ENCODE data around the gene WIF1. TPM values are rescaled to one million over a fixed set of nuclear protein-coding genes. Genes with fewer than 3 reads are reported as not detected.

WIF1 gene
- total RNA-seq, 1 experiment from 2014 or later: not detected

- no peak overlapping the region for H3K27ac Mint-ChIP-seq (ENCODE audit: unreplicated experiment)
- intact Hi-C loops (cut with micrococcal nuclease; ENCODE audit: unreplicated experiment): no loop called here
- BruUV-seq (replicated peaks): no TSS peak
- no peaks in the 10 kb centered on the region for H3K4me1 Mint-ChIP-seq (ENCODE audit: low read depth, unreplicated experiment)
- CTCF ChIA-PET: no interaction called here
- no peak for DNase-seq
- H3K4me3 Mint-ChIP-seq (ENCODE audit: low read depth, unreplicated experiment): no peak overlapping the region
- no peaks in the 10 kb centered on the region for H3K36me3 Mint-ChIP-seq (ENCODE audit: insufficient read depth, unreplicated experiment)
- peaks cover 27% of the 10 kb centered on the region for H3K27me3 Mint-ChIP-seq (ENCODE audit: unreplicated experiment)
- no peaks in the 10 kb centered on the region for H3K9me3 Mint-ChIP-seq (ENCODE audit: low read depth, unreplicated experiment)
- no peak for TF ChIP-seq CTCF (IDR thresholded peaks at IDR 0.05; ENCODE audit: unreplicated experiment)
These were observed 39.6 kb downstream of the WIF1 start for GRCh38 chr12:65081496-65081895.

- Mint-ChIP-seq H3K4me3 (ENCODE audit: low read depth, unreplicated experiment) (no peak overlapping the region), H3K27me3 (ENCODE audit: unreplicated experiment) (no peaks in the 10 kb centered on the region), H3K4me1 (ENCODE audit: low read depth, unreplicated experiment) (no peaks in the 10 kb centered on the region), H3K9me3 (ENCODE audit: low read depth, unreplicated experiment) (no peaks in the 10 kb centered on the region), H3K36me3 (ENCODE audit: insufficient read depth, unreplicated experiment) (no peaks in the 10 kb centered on the region), H3K27ac (ENCODE audit: unreplicated experiment) (no peak overlapping the region)
- intact Hi-C loops (cut with micrococcal nuclease; ENCODE audit: unreplicated experiment): no loop called here
- no peak for DNase-seq
- CTCF ChIA-PET: no interaction called here
- TF ChIP-seq CTCF (IDR thresholded peaks at IDR 0.05; ENCODE audit: unreplicated experiment): no peak
- BruUV-seq (replicated peaks): no TSS peak
These were observed 46.2 kb downstream of the WIF1 start for GRCh38 chr12:65074932-65075331.

GRCh38 chr12:65069336-65069735, 51.8 kb downstream of the WIF1 start:
- Mint-ChIP-seq H3K36me3 (ENCODE audit: insufficient read depth, unreplicated experiment) (no peaks in the 10 kb centered on the region), H3K4me1 (ENCODE audit: low read depth, unreplicated experiment) (no peaks in the 10 kb centered on the region), H3K4me3 (ENCODE audit: low read depth, unreplicated experiment) (no peak overlapping the region), H3K9me3 (ENCODE audit: low read depth, unreplicated experiment) (no peaks in the 10 kb centered on the region), H3K27me3 (ENCODE audit: unreplicated experiment) (no peaks in the 10 kb centered on the region), H3K27ac (ENCODE audit: unreplicated experiment) (no peak overlapping the region)
- no TSS peak for BruUV-seq (replicated peaks)
- DNase-seq: no peak
- intact Hi-C loops (cut with micrococcal nuclease; ENCODE audit: unreplicated experiment): no loop called here
- CTCF ChIA-PET: no interaction called here
- TF ChIP-seq CTCF (IDR thresholded peaks at IDR 0.05; ENCODE audit: unreplicated experiment): no peak

- H3K27ac Mint-ChIP-seq (ENCODE audit: unreplicated experiment): no peak overlapping the region
- CTCF ChIA-PET: no interaction called here
These were observed 53.7 kb downstream of the WIF1 start for GRCh38 chr12:65067383-65067782.

More at GRCh38 chr12:65067383-65067782, 53.7 kb downstream of the WIF1 start:
- no peak for TF ChIP-seq CTCF (IDR thresholded peaks at IDR 0.05; ENCODE audit: unreplicated experiment)
- no TSS peak for BruUV-seq (replicated peaks)
- DNase-seq: no peak
- Mint-ChIP-seq H3K4me3 (ENCODE audit: low read depth, unreplicated experiment) (no peak overlapping the region), H3K27me3 (ENCODE audit: unreplicated experiment) (no peaks in the 10 kb centered on the region), H3K9me3 (ENCODE audit: low read depth, unreplicated experiment) (no peaks in the 10 kb centered on the region), H3K4me1 (ENCODE audit: low read depth, unreplicated experiment) (no peaks in the 10 kb centered on the region), H3K36me3 (ENCODE audit: insufficient read depth, unreplicated experiment) (no peaks in the 10 kb centered on the region)
- intact Hi-C loops (cut with micrococcal nuclease; ENCODE audit: unreplicated experiment): no loop called here
